ENCODE results near the gene TAS2R30.

Gene TAS2R30
- total RNA-seq = 1.9 to 3.7 (median 2.1) reads per million in 3 donors

- no peak within 1 kb of the TSS for H3K4me3 ChIP-seq (ENCODE audit: insufficient read depth, low read depth, low read length, poor library complexity, severe bottlenecking)
- H3K36me3 ChIP-seq (ENCODE audit: control insufficient read depth, insufficient read depth, low read length) = no peaks in the 10 kb centered on the region
- no peaks in the 10 kb centered on the region for H3K4me1 ChIP-seq (ENCODE audit: control insufficient read depth, insufficient read depth, low read length, poor library complexity, severe bottlenecking)
- no peaks in the 10 kb centered on the region for H3K27me3 ChIP-seq (replicated peaks; ENCODE audit: control insufficient read depth, insufficient read depth, low read length, poor library complexity, severe bottlenecking)
- H3K9me3 ChIP-seq (ENCODE audit: control insufficient read depth, low read length) = no peaks in the 10 kb centered on the region
- H3K27ac ChIP-seq (ENCODE audit: insufficient read depth, low read length, poor library complexity, severe bottlenecking) = no peak within 1 kb of the TSS
- DNase-seq = no peak
These were observed at the start of gene TAS2R30 for GRCh38 chr12:11134305-11134704. TAS2R30 (minus strand) TSS chr12:11134644; CDS start chr12:11134244, 400 bp downstream.

- H3K27ac ChIP-seq (ENCODE audit: insufficient read depth, low read length, poor library complexity, severe bottlenecking) = no peak overlapping the region
- H3K27me3 ChIP-seq (replicated peaks; ENCODE audit: control insufficient read depth, insufficient read depth, low read length, poor library complexity, severe bottlenecking) = no peaks in the 10 kb centered on the region
- no peaks in the 10 kb centered on the region for H3K4me1 ChIP-seq (ENCODE audit: control insufficient read depth, insufficient read depth, low read length, poor library complexity, severe bottlenecking)
- no peak overlapping the region for H3K4me3 ChIP-seq (ENCODE audit: insufficient read depth, low read depth, low read length, poor library complexity, severe bottlenecking)
- no peak for DNase-seq
- H3K36me3 ChIP-seq (ENCODE audit: control insufficient read depth, insufficient read depth, low read length) = no peaks in the 10 kb centered on the region
- no peaks in the 10 kb centered on the region for H3K9me3 ChIP-seq (ENCODE audit: control insufficient read depth, low read length)
These were observed 48.6 kb upstream of the TAS2R30 start for GRCh38 chr12:11183011-11183410.

- no peaks in the 10 kb centered on the region for H3K36me3 ChIP-seq (ENCODE audit: control insufficient read depth, insufficient read depth, low read length)
- no peak overlapping the region for H3K27ac ChIP-seq (ENCODE audit: insufficient read depth, low read length, poor library complexity, severe bottlenecking)
- H3K4me3 ChIP-seq (ENCODE audit: insufficient read depth, low read depth, low read length, poor library complexity, severe bottlenecking) = no peak overlapping the region
- DNase-seq = no peak
- no peaks in the 10 kb centered on the region for H3K4me1 ChIP-seq (ENCODE audit: control insufficient read depth, insufficient read depth, low read length, poor library complexity, severe bottlenecking)
- H3K9me3 ChIP-seq (ENCODE audit: control insufficient read depth, low read length) = no peaks in the 10 kb centered on the region
- no peaks in the 10 kb centered on the region for H3K27me3 ChIP-seq (replicated peaks; ENCODE audit: control insufficient read depth, insufficient read depth, low read length, poor library complexity, severe bottlenecking)
These were observed 48.1 kb upstream of the TAS2R30 start for GRCh38 chr12:11182529-11182928.

- H3K27ac ChIP-seq (ENCODE audit: insufficient read depth, low read length, poor library complexity, severe bottlenecking) = no peak overlapping the region
- peaks cover 3% of the 10 kb centered on the region for H3K36me3 ChIP-seq (ENCODE audit: control insufficient read depth, insufficient read depth, low read length)
- H3K27me3 ChIP-seq (replicated peaks; ENCODE audit: control insufficient read depth, insufficient read depth, low read length, poor library complexity, severe bottlenecking) = no peaks in the 10 kb centered on the region
- no peaks in the 10 kb centered on the region for H3K4me1 ChIP-seq (ENCODE audit: control insufficient read depth, insufficient read depth, low read length, poor library complexity, severe bottlenecking)
- DNase-seq = no peak
- H3K4me3 ChIP-seq (ENCODE audit: insufficient read depth, low read depth, low read length, poor library complexity, severe bottlenecking) = no peak overlapping the region
- H3K9me3 ChIP-seq (ENCODE audit: control insufficient read depth, low read length) = no peaks in the 10 kb centered on the region
These were observed 43.8 kb upstream of the TAS2R30 start for GRCh38 chr12:11178250-11178649.

GRCh38 chr12:11174022-11174421 lies 39.6 kb upstream of the TAS2R30 start:
- Histone ChIP-seq H3K4me1 (ENCODE audit: control insufficient read depth, insufficient read depth, low read length, poor library complexity, severe bottlenecking) (no peaks in the 10 kb centered on the region), H3K4me3 (ENCODE audit: insufficient read depth, low read depth, low read length, poor library complexity, severe bottlenecking) (no peak overlapping the region), H3K27ac (ENCODE audit: insufficient read depth, low read length, poor library complexity, severe bottlenecking) (no peak overlapping the region), H3K27me3 (replicated peaks; ENCODE audit: control insufficient read depth, insufficient read depth, low read length, poor library complexity, severe bottlenecking) (peaks cover 3% of the 10 kb centered on the region), H3K9me3 (ENCODE audit: control insufficient read depth, low read length) (no peaks in the 10 kb centered on the region), H3K36me3 (ENCODE audit: control insufficient read depth, insufficient read depth, low read length) (peaks cover 3% of the 10 kb centered on the region)
- DNase-seq = no peak

GRCh38 chr12:11171969-11172675 lies 37.7 kb upstream of the TAS2R30 start:
- H3K4me3 ChIP-seq (ENCODE audit: insufficient read depth, low read depth, low read length, poor library complexity, severe bottlenecking) = peak overlapping the region; percentile 46
- H3K9me3 ChIP-seq (ENCODE audit: control insufficient read depth, low read length) = no peaks in the 10 kb centered on the region
- H3K27ac ChIP-seq (ENCODE audit: insufficient read depth, low read length, poor library complexity, severe bottlenecking) = peak overlapping the region; percentile 60
- no peaks in the 10 kb centered on the region for H3K4me1 ChIP-seq (ENCODE audit: control insufficient read depth, insufficient read depth, low read length, poor library complexity, severe bottlenecking)
- no peak for DNase-seq
- peaks cover 3% of the 10 kb centered on the region for H3K27me3 ChIP-seq (replicated peaks; ENCODE audit: control insufficient read depth, insufficient read depth, low read length, poor library complexity, severe bottlenecking)
- peaks cover 6% of the 10 kb centered on the region for H3K36me3 ChIP-seq (ENCODE audit: control insufficient read depth, insufficient read depth, low read length)

- Histone ChIP-seq H3K4me1 (ENCODE audit: control insufficient read depth, insufficient read depth, low read length, poor library complexity, severe bottlenecking) (no peaks in the 10 kb centered on the region), H3K27me3 (replicated peaks; ENCODE audit: control insufficient read depth, insufficient read depth, low read length, poor library complexity, severe bottlenecking) (peaks cover 3% of the 10 kb centered on the region), H3K4me3 (ENCODE audit: insufficient read depth, low read depth, low read length, poor library complexity, severe bottlenecking) (peak within 1 kb of the TSS; percentile 46), H3K36me3 (ENCODE audit: control insufficient read depth, insufficient read depth, low read length) (peaks cover 6% of the 10 kb centered on the region), H3K27ac (ENCODE audit: insufficient read depth, low read length, poor library complexity, severe bottlenecking) (peak within 1 kb of the TSS; percentile 60), H3K9me3 (ENCODE audit: control insufficient read depth, low read length) (no peaks in the 10 kb centered on the region)
- DNase-seq = peak; percentile 72 to 81 (median 77)
These were observed 36.9 kb upstream of the TAS2R30 start, which contains the start of gene SMIM10L1 for GRCh38 chr12:11171145-11171968. SMIM10L1 (plus strand) TSS chr12:11171194; CDS start chr12:11171357, 163 bp downstream.

- DNase-seq = no peak
- Histone ChIP-seq H3K36me3 (ENCODE audit: control insufficient read depth, insufficient read depth, low read length) (peaks cover 7% of the 10 kb centered on the region), H3K9me3 (ENCODE audit: control insufficient read depth, low read length) (no peaks in the 10 kb centered on the region), H3K4me1 (ENCODE audit: control insufficient read depth, insufficient read depth, low read length, poor library complexity, severe bottlenecking) (peaks cover under 1% of the 10 kb centered on the region), H3K27ac (ENCODE audit: insufficient read depth, low read length, poor library complexity, severe bottlenecking) (peak overlapping the region; percentile 60), H3K4me3 (ENCODE audit: insufficient read depth, low read depth, low read length, poor library complexity, severe bottlenecking) (peak overlapping the region; percentile 46), H3K27me3 (replicated peaks; ENCODE audit: control insufficient read depth, insufficient read depth, low read length, poor library complexity, severe bottlenecking) (peaks cover 3% of the 10 kb centered on the region)
These were observed 36.3 kb upstream of the TAS2R30 start for GRCh38 chr12:11170810-11171144.

GRCh38 chr12:11166300-11166699 lies 31.9 kb upstream of the TAS2R30 start:
- H3K4me1 ChIP-seq (ENCODE audit: control insufficient read depth, insufficient read depth, low read length, poor library complexity, severe bottlenecking) = peaks cover 3% of the 10 kb centered on the region
- no peaks in the 10 kb centered on the region for H3K9me3 ChIP-seq (ENCODE audit: control insufficient read depth, low read length)
- peaks cover 9% of the 10 kb centered on the region for H3K36me3 ChIP-seq (ENCODE audit: control insufficient read depth, insufficient read depth, low read length)
- H3K4me3 ChIP-seq (ENCODE audit: insufficient read depth, low read depth, low read length, poor library complexity, severe bottlenecking) = no peak overlapping the region
- H3K27ac ChIP-seq (ENCODE audit: insufficient read depth, low read length, poor library complexity, severe bottlenecking) = no peak overlapping the region
- peaks cover 3% of the 10 kb centered on the region for H3K27me3 ChIP-seq (replicated peaks; ENCODE audit: control insufficient read depth, insufficient read depth, low read length, poor library complexity, severe bottlenecking)
- no peak for DNase-seq

GRCh38 chr12:11164384-11164783 lies 29.9 kb upstream of the TAS2R30 start:
- Histone ChIP-seq H3K36me3 (ENCODE audit: control insufficient read depth, insufficient read depth, low read length) (peaks cover 9% of the 10 kb centered on the region), H3K9me3 (ENCODE audit: control insufficient read depth, low read length) (no peaks in the 10 kb centered on the region), H3K27me3 (replicated peaks; ENCODE audit: control insufficient read depth, insufficient read depth, low read length, poor library complexity, severe bottlenecking) (no peaks in the 10 kb centered on the region), H3K27ac (ENCODE audit: insufficient read depth, low read length, poor library complexity, severe bottlenecking) (no peak overlapping the region), H3K4me3 (ENCODE audit: insufficient read depth, low read depth, low read length, poor library complexity, severe bottlenecking) (no peak overlapping the region), H3K4me1 (ENCODE audit: control insufficient read depth, insufficient read depth, low read length, poor library complexity, severe bottlenecking) (peaks cover 3% of the 10 kb centered on the region)
- no peak for DNase-seq
